ENCODE results near the gene LNP1.

GRCh38 chr3:100467133-100467532, 65.8 kb downstream of the LNP1 start:
- TF ChIP-seq CTCF (IDR thresholded peaks at IDR 0.05), result no peak
- TF ChIP-seq POLR2AphosphoS5 (IDR thresholded peaks at IDR 0.05), result no peak
